Spinal cord (tissue), 10 donors: ENCODE measurements around the gene GAS7. TPM values are rescaled to one million over a fixed set of nuclear protein-coding genes. Genes with fewer than 3 reads are reported as not detected.

Experiments used
- DNase-seq, 6 donors: peaks; one replicate each; pipeline versions ENCODE4 v3.0.0 to v3.0.0-alpha.2; 2013 to 2015; ENCODE audit warnings: low spot score in 6 of 6, low read depth in 4 of 6
- H3K27ac ChIP-seq: one replicate; pipeline ENCODE4 v1.5.1; 2013; ENCODE audit warnings: low read depth, low read length, control low read depth
- H3K27me3 ChIP-seq: one replicate; pipeline ENCODE4 v1.6.1; 2013; ENCODE audit warnings: low read length; ENCODE audit not compliant: control insufficient read depth, insufficient read depth
- H3K36me3 ChIP-seq: one replicate; pipeline ENCODE4 v1.6.1; 2013; ENCODE audit warnings: low read length; ENCODE audit not compliant: control insufficient read depth, insufficient read depth
- H3K4me1 ChIP-seq: one replicate; pipeline ENCODE4 v1.6.1; 2013; ENCODE audit warnings: low read length; ENCODE audit not compliant: control insufficient read depth, insufficient read depth
- H3K4me3 ChIP-seq: one replicate; pipeline ENCODE4 v1.5.1; 2013; ENCODE audit warnings: low read depth, low read length, control low read depth
- H3K9me3 ChIP-seq: one replicate; pipeline ENCODE4 v1.6.1; 2013; ENCODE audit warnings: low read length; ENCODE audit not compliant: control insufficient read depth, insufficient read depth
- WGBS: methylation state at CpG from one replicate; pipeline ENCODE4 v1.1.5; 2013; ENCODE audit warnings: missing lambda C conversion rate; ENCODE audit not compliant: insufficient coverage; 5-methylcytosine and 5-hydroxymethylcytosine counted together
- polyA plus RNA-seq, 2 donors: library from polyadenylated mRNA; unstranded; fragments of 120-200 nt; gene quantifications; one replicate each; pipeline ENCODE4 v1.2.1, GENCODE V29; 2013; ENCODE audit not compliant: insufficient read length in 2 of 2
- total RNA-seq, 2 donors: library from RNA; depleted of rRNA in 1 of 2; stranded (reverse); fragments of 120-200 nt in 1 of 2; fragments of >200 nt in 1 of 2; gene quantifications; one replicate each; pipeline versions ENCODE4 v1.2.3 to v1.2.4, GENCODE V29; 2013 to 2014
- donor health status: healthy.

Gene GAS7
- total and polyA plus RNA-seq, 4 donors, result 51.8 to 93.8 (median 79.1) TPM

DNA sequence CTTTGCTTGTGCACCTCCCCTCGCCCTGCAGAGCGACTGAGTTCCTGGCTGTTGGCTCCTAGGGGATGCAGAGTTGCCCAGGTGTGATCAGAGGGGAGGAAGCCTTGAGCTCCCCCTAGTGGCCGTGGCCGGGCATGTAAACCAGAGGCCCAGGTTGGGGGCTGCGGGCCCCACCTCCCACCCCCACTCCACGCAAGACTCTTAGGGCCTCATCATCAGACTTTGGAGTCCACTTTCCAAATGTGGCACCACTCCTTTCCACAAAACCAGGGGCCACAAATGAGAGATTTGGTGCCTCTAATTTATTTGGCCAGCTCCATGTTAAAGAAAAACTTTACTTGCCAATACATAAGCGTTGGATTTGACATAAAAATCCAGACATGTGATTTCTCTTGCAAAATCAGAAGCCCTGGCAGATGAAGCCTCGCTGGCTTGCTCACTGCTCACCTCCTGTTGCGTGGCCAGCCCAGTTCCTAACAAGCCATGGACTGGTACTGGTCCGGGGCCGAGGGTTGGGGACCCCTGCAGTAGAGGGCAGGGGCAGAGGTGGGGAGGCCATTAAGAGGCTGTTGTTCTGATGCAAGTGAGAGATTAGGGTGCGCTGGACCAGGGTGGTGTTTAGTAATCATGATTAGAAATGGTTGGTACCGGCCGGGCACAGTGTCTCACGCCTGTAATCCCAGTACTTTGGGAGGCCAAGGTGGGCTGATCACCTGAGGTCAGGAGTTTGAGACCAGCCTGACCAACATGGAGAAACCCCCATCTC is 28.7 kb upstream of the GAS7 start:
- no peaks in the 10 kb centered on the region for H3K27me3 ChIP-seq
- H3K27ac ChIP-seq, result no peak overlapping the region
- H3K4me1 ChIP-seq, result no peaks in the 10 kb centered on the region
- H3K4me3 ChIP-seq, result no peak overlapping the region
- WGBS, result 60% methylated on average over 14 of the region's 15 CpGs
- H3K9me3 ChIP-seq, result peaks cover 4% of the 10 kb centered on the region
- H3K36me3 ChIP-seq, result no peaks in the 10 kb centered on the region
- DNase-seq, result no peak

DNA sequence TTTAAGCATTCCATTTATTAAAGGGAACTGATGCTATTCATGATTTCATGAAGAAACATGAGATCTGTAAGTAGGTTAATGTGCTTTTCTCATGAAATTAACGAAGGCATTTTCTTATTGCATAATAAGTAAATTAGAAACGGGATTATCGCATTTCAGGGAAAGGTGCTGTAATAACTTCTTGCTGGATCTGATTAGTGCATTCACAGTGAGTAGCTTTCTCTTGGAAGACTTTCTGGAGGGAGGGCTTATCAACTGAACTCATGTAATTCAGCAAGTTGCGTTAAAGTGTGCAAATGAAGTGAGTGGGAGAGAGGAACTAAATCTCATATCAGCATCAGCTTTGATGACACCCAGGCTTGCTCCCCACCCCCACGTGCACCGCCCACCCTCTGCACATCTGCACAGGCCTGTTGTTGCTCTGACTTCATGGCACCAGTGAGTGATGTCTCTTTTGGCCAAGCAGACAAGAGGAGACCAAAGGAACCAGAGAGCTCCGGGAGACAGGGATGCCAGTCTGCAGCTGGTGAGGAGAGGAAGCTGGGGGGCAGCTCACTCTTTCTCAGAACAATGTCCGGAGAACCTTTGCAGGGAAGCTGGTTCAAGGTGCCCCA is 26.3 kb upstream of the GAS7 start:
- no peaks in the 10 kb centered on the region for H3K36me3 ChIP-seq
- H3K4me1 ChIP-seq, result no peaks in the 10 kb centered on the region
- 65% methylated on average over 2 of the region's 8 CpGs for WGBS
- H3K27me3 ChIP-seq, result no peaks in the 10 kb centered on the region
- H3K4me3 ChIP-seq, result no peak overlapping the region
- peaks cover 4% of the 10 kb centered on the region for H3K9me3 ChIP-seq
- DNase-seq, result peak in 1 of 6 donors; percentile 69
- H3K27ac ChIP-seq, result no peak overlapping the region

DNA sequence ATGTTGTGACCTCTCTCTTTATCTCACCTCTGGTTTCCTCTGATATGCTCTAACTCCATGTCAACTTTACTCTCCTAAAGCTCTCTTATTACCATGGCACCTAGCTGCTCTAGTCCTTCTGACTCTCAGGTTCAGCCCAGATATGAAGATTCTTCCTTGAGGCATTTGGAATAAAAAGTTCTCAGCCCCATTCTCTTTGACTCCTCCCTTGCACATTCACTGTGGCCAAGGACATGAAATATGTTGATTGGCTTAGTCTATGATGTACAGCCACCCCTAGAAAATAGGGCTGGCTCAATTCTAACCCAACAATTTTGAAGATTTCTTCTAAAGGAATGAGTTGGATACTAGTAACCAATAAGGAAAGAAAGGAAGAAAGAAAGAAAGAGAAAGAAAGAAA is 20.8 kb upstream of the GAS7 start:
- Histone ChIP-seq H3K9me3 (peaks cover 7% of the 10 kb centered on the region), H3K36me3 (no peaks in the 10 kb centered on the region), H3K4me1 (peaks cover 12% of the 10 kb centered on the region), H3K4me3 (no peak overlapping the region), H3K27ac (no peak overlapping the region), H3K27me3 (no peaks in the 10 kb centered on the region)
- DNase-seq, result no peak

DNA sequence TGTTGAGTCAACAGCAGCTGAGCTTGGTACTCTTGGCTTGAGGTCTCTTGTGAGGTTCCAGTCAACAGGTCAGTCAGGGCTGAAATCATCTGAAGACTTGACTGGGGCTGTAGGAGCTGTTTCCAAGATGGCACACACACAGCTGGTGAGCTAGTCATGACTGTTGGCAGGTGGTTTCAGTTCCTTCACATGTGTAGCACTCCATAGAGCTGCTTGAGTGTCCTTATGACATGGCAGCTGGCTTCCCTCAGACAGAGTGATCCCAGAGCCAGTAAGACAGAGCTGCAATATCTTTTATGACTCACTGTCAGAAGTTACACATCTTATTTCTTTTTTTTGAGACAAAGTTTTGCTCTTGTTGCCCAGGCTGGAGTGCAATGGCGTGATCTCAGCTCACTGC is 19.5 kb upstream of the GAS7 start:
- Histone ChIP-seq H3K27ac (no peak overlapping the region), H3K4me1 (peaks cover 12% of the 10 kb centered on the region), H3K36me3 (no peaks in the 10 kb centered on the region), H3K27me3 (no peaks in the 10 kb centered on the region), H3K9me3 (peaks cover 6% of the 10 kb centered on the region), H3K4me3 (no peak overlapping the region)
- no peak for DNase-seq
- WGBS, result 100% methylated on average over 1 of the region's 1 CpG

DNA sequence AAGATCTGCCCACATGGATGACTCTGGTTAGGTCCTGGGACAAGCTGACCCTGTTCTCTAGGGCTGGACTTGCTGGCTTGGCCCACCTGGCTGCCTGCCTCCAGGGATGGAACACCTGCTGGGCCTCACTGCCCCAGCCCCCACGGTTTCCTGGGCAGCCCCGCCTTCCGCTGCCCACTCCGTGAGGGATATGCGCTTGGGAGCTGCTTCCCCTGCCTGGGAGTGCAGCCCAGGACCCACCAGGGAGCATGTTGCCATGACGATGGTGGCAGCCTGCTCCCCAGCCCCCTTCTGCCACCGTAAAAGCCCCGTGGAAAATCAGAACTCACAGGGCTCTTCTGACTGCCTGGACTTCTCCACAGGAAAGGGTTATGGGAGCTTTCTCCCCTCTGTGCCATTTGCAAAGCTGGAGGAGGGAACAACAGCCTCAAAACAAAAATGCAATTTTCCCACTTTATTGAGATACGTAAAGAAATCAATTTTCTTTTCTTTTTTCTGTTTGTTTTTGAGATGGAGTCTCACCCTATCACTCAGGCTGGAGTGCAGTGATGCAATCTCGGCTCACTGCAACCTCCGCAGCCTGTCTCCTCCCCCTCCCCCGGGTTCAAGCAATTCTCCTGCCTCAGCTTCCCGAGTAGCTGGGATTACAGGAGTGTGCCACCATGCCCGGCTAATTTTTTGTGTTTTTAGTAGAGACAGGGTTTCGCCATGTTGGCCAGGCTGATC is 18.0 kb upstream of the GAS7 start:
- peak in 4 of 6 donors; percentile 46 to 85 (median 68) for DNase-seq
- Histone ChIP-seq H3K36me3 (no peaks in the 10 kb centered on the region), H3K4me1 (peaks cover 12% of the 10 kb centered on the region), H3K27ac (no peak overlapping the region), H3K27me3 (no peaks in the 10 kb centered on the region), H3K9me3 (peaks cover 2% of the 10 kb centered on the region), H3K4me3 (no peak overlapping the region)
- WGBS, result 4% methylated on average over 7 of the region's 15 CpGs

DNA sequence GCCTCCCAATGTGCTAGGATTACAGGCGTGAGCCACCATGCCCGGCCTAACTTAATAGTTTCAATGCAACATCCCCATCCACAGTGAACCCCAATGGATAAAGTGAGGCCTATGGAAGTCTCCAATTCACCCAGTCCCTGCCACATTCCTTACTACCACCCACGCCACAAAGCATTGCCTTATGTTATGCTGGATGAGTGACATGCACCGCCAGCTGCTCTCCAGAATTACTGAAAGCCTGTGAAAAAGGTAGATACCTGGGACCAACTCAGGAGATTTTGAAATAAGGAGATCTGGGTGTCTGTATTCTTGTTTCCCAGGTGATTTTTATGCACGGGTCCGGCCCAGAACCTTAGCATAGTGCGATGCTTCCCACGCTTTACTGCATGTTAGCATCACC is 16.9 kb upstream of the GAS7 start:
- WGBS, result 86% methylated on average over 3 of the region's 8 CpGs
- Histone ChIP-seq H3K36me3 (no peaks in the 10 kb centered on the region), H3K9me3 (peaks cover 2% of the 10 kb centered on the region), H3K27ac (no peak overlapping the region), H3K4me3 (no peak overlapping the region), H3K4me1 (peaks cover 12% of the 10 kb centered on the region), H3K27me3 (no peaks in the 10 kb centered on the region)
- no peak for DNase-seq

DNA sequence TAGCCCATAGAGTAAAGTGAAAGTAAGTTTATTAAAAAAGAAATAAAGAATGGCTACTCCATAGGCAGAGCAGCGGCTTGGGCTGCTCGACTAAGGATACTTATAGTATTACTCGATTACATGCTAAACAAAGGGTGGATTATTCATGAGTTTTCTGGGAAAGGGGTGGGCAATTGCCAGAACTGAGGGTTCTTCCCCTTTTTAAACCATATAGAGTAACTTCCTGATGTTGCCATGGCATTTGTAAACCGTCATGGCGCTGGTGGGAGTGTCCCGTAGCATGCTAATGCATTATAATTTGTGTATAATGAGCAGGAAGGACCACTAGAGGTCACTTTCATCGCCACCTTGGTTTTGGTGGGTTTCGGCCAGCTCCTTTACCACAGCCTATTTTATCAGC is 13.3 kb upstream of the GAS7 start:
- peaks cover 9% of the 10 kb centered on the region for H3K4me1 ChIP-seq
- no peak overlapping the region for H3K27ac ChIP-seq
- no peaks in the 10 kb centered on the region for H3K9me3 ChIP-seq
- 92% methylated on average over 2 of the region's 8 CpGs for WGBS
- no peaks in the 10 kb centered on the region for H3K27me3 ChIP-seq
- no peak overlapping the region for H3K4me3 ChIP-seq
- no peak for DNase-seq
- H3K36me3 ChIP-seq, result no peaks in the 10 kb centered on the region

DNA sequence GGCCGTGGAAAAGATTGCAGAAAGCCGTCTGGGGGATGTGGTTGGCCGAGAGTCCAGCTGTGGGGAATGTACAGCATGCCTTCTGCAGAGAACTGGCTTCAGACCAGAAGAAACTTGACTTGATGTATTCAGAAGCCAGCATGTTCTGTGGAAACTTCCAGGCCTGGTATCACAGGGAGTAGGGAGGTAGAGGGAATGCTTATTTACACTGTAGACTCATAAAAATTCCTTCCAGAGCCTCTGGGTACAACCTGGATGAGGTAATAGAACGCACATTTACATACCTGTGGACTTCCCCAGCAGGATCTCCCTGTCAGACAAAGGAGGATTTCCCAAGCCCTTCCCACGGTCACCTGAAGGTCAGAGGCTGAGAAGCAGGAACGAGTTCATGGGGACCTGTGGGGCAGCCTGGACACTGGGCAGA is 11.8 kb upstream of the GAS7 start:
- Histone ChIP-seq H3K27me3 (no peaks in the 10 kb centered on the region), H3K27ac (peak overlapping the region; percentile 11), H3K9me3 (peaks cover 1% of the 10 kb centered on the region), H3K4me3 (no peak overlapping the region), H3K4me1 (no peaks in the 10 kb centered on the region), H3K36me3 (no peaks in the 10 kb centered on the region)
- DNase-seq, result peak in 1 of 6 donors; percentile 66
- 59% methylated on average over 5 of the region's 6 CpGs for WGBS

DNA sequence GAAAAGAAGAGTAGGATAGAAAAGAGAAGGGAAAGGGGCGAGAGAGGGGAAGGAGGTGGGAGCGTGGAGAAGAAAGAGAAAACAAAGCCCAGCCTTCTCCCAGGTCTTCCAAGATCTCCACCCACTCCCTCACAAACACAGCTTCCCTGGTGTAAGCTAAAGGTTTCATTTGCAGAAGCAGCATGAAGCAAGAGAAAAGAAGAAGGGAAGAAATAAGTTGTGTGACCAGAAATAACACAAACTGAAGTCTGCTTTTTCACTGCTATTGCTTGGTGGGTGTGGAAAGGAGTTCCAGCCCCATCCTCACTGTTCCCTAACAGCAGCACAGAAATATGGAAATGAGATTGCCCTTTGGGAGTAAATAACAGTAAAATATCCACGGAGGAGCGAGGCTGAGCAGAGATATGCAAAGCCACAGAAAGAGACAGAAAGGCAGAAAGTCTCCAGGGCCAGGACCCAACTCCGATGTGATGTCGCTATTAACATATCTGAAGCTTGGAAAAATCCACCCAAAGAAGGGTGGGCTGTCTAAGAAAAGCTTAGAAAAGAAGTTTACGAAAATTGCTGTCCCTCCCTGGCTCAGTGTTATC is 10.3 kb upstream of the GAS7 start:
- H3K27me3 ChIP-seq, result no peaks in the 10 kb centered on the region
- DNase-seq, result peak in 1 of 6 donors; percentile 49
- no peak overlapping the region for H3K4me3 ChIP-seq
- no peaks in the 10 kb centered on the region for H3K4me1 ChIP-seq
- peak overlapping the region; percentile 42 for H3K27ac ChIP-seq
- H3K36me3 ChIP-seq, result no peaks in the 10 kb centered on the region
- WGBS, result 48% methylated on average over 5 of the region's 7 CpGs
- H3K9me3 ChIP-seq, result peaks cover 4% of the 10 kb centered on the region
